HG03354 (cell line): ENCODE results near the gene BORCS6.
"Not testable (repeated sequence)": the region's sequence is repeated elsewhere in the genome, so short reads cannot be mapped to it uniquely, and the experiment has no call there.

Source experiments
- ATAC-seq: cut with Tn5 transposase; IDR thresholded peaks from one replicate; pipeline ENCODE4 v1.9.1; 2021; ENCODE audit warnings: mild to moderate bottlenecking; ENCODE audit not compliant: unreplicated experiment, poor library complexity, severe bottlenecking

Gene BORCS6

GRCh38 chr17:8176197-8176940 is 13.6 kb downstream of the BORCS6 start, which contains the start of gene TMEM107:
TMEM107 (minus strand) TSS chr17:8176380; CDS start chr17:8176286, 94 bp downstream.
- ATAC-seq: peak; percentile 61

- ATAC-seq: no peak
These were observed 14.2 kb downstream of the BORCS6 start for GRCh38 chr17:8175795-8176196.

GRCh38 chr17:8173871-8174322 is 16.1 kb downstream of the BORCS6 start:
- no peak for ATAC-seq

- peak; percentile 70 for ATAC-seq
These were observed 16.7 kb downstream of the BORCS6 start for GRCh38 chr17:8173056-8173870.

DNA sequence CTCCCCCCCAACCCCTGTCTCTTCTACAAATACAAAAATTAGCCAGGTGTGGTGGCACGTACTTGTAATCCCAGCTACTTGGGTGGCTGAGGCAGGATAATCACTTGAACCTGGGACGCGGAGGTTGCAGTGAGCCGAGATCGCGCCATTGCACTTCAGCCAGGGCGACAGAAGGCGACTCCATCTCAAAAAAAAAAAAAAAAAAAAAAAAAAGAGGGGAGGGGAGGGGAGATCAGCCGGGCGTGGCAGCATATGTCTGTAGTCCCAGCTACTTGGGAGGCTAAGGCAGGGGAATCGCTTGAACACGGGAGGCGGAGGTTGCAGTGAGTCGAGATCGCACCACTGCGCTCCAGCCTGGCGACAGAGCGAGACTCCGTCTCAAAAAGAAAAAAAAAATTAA is 19.8 kb downstream of the BORCS6 start:
- ATAC-seq: not testable (repeated sequence)

- ATAC-seq: no peak
These were observed 22.5 kb downstream of the BORCS6 start for GRCh38 chr17:8167526-8167925.

DNA sequence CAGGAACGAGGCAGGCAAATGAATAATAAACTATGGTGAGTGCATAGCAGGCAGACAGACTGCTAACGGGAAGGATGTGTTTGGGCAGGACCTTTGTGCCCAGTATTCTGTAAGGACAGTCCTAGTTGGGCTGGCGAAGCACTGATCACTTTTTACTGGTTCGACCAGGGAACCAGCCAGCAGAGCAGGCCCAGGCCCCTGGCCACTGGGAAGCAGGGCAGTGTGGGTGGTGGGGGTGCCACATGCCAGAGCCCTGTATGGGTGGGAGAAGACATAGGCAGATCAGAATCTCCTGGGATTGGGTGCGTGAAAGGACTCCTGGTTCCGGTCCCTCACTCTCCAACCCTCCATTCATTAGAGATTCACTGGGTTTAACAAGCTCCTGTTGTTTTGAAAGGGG is 23.2 kb downstream of the BORCS6 start:
- ATAC-seq: no peak

DNA sequence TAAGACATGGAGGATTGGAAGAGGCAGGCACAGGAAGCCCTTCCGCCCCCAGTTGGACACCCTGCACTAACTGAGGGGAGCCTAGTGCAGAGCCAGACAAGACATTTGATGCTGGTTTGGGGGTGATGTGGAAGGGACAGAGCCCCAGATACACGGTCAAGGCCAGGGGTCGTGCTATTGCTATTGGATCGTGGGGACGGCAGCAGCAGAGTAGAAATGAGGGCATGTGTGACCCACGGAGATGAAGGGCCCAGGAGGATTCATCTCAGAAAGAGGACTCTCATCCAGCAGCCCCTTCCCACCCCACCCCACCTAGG is 25.2 kb downstream of the BORCS6 start:
- ATAC-seq: no peak

DNA sequence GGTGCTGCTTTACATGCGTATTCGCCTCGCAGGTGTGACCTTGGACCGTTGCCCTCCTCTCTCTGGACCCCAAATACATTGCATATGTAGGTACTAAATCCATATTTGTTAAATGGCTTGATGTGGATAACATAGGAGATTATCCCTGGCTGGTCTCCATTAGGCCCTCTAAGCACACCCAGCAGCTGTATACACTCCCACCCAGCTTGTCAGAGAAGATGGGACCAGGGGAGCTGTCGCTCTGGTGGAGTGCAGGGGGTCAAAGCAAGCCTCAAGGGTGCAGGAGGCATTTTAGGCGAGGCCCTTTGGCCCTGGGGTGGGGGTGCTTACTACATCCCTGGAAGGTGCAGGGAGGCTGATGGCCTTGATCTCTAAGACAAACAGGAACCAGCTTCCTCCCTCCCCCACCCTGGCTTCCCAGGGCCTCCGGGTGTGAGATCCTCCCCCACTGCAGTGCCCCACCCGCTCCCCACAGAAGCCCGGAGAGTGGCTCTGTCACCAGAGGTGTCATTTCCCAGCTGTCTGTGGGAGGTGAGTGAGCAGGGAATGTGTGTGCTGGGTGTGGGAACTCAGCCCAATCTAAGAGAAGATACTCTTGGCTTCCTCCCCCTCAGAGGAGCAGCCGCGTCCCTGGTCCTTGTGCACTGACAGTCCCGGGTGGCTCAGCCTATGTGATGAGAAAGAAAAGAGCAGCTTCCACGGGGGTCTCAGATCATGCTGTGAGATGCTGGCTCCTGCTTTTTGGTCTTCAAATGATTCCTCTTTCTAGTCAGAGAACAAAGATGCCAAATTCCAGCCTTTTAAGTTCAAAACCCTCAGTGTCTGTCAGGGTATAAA is 25.8 kb downstream of the BORCS6 start:
- ATAC-seq: no peak

GRCh38 chr17:8162997-8163977 is 26.7 kb downstream of the BORCS6 start:
- peak; percentile 8 for ATAC-seq

- ATAC-seq: peak; percentile 40
These were observed 27.6 kb downstream of the BORCS6 start, which contains the start of gene VAMP2 for GRCh38 chr17:8162233-8162996. VAMP2 (minus strand) TSS chr17:8162948; CDS start chr17:8162879, 69 bp downstream.

GRCh38 chr17:8161289-8162232 is 28.4 kb downstream of the BORCS6 start:
- no peak for ATAC-seq

DNA sequence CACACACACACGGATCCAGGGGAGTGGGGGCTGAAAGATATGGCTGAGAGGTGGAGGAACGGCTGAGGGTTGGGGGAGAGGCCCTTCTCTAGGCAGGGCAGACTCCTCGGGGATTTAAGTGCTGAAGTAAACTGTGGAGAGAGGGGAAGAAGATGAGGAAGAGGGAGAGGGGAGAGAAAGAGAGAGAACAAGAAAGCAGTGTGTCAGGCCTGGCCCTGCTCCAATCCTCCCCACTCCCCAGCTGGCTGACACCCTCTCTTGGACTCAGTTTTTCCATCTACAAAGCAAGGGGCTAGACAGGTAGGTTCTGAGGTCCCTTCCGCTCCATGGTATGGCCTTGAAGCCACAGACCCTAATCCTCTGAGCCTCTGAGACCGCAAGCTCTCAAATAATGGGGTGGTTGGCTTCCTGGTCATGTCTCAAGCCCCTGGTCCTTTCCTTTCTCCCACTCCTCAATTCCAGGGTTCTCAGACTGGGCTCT is 29.2 kb downstream of the BORCS6 start:
- no peak for ATAC-seq

DNA sequence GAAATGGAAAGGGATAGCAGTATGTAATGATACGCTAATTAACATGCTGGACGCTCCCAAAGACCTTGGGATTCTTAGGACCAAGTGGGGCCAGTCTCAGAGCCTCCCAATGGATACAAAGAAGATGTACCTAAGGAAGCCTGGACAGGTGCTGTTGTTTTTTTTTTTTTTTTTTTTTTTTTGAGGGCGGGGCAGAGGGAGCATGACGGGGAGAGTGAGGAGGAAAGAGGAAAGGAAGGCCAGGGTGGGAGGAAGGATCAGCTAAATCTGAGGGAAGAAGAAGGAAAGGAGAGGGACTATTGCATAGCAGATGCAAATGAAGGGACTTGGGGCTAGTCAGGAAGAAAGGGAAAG is 29.8 kb downstream of the BORCS6 start:
- ATAC-seq: no peak

GRCh38 chr17:8159459-8160223 is 30.3 kb downstream of the BORCS6 start:
- no peak for ATAC-seq

DNA sequence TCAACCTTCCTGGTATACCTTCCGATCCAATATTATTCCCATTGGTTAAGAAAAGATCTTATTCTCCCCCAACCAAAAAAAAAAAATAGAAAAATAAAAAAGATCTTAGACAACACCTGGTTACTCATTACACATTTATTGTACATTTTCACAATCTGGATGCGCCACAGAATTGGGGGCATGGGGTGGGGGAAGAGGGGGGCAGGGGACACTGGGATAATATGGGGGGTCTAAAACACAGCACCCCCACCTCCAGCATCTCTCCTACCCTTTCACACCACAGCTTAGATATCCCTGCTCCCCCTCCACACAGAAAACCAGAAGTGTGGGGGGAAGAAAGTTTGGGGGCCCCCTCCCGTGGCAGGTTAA is 31.0 kb downstream of the BORCS6 start:
- no peak for ATAC-seq
